ENCODE measurements around the gene DOCK1. TPM values are rescaled to one million over a fixed set of nuclear protein-coding genes. Genes with fewer than 3 reads are reported as not detected.

Gene DOCK1
- total and polyA plus RNA-seq, 2 donors (not counting 1 experiment from before 2014, with no cell fraction given): 20.5 to 91.0 TPM

DNA sequence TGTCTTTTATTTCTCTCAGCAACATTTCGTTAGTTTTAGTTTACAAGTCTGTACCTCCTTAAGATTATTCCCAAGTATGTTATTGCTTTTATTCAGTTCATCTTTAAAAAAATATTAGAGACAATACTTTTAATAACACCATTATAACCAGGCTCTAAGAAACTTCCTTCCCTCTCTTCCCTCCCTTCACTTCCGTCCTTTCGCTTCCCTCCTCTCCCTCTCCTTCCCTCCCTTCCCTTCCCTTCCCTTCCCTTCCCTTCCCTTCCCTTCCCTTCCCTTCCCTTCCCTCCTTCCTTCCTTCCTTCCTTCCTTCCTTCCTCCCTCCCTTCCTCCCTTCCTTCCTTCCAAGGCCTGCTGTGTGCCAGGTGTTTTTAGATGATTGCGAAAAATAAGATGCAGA lies 58.1 kb downstream of the DOCK1 start:
- H4K20me1 ChIP-seq (ENCODE audit: control insufficient read depth, extremely low read depth, insufficient read depth, low read length): no peaks in the 10 kb centered on the region
- no peak overlapping the region for H3K9ac ChIP-seq (ENCODE audit: insufficient read depth, low read length)
- peaks cover 19% of the 10 kb centered on the region for H3K79me2 ChIP-seq (ENCODE audit: control insufficient read depth, insufficient read depth, low read length)
- no peaks in the 10 kb centered on the region for H3K4me1 ChIP-seq (ENCODE audit: control insufficient read depth, extremely low read depth, insufficient read depth, low read length)
- no peaks in the 10 kb centered on the region for H3K27me3 ChIP-seq (ENCODE audit: control insufficient read depth, insufficient read depth, low read length)
- no peak overlapping the region for H2AFZ ChIP-seq (ENCODE audit: low read length)
- H3K4me2 ChIP-seq (ENCODE audit: extremely low read depth, insufficient read depth, low read length): no peak overlapping the region
- no peaks in the 10 kb centered on the region for H3K36me3 ChIP-seq (ENCODE audit: control insufficient read depth, insufficient read depth, low read length)
- no peak overlapping the region for H3K27ac ChIP-seq (ENCODE audit: insufficient read depth, low read length)
- H3K9me3 ChIP-seq (ENCODE audit: control insufficient read depth, insufficient read depth, low read depth, low read length): no peaks in the 10 kb centered on the region
- no peak for DNase-seq (ENCODE audit: low read depth in 2 of 2)
- no peak overlapping the region for H3K4me3 ChIP-seq (replicated peaks in 1 of 4; ENCODE audit: control extremely low read depth in 1 of 4, insufficient read depth in 1 of 4, low read depth in 3 of 4, low read length in 4 of 4)
- TF ChIP-seq EZH2 (IDR thresholded peaks at IDR 0.05; ENCODE audit: low read length, missing control alignments) (no peak), CTCF (conservative IDR thresholded peaks at IDR 0.05 in 1 of 2, IDR thresholded peaks at IDR 0.05 in 1 of 2; ENCODE audit: low read depth in 1 of 2, low read length in 2 of 2) (no peak)

- no peak for TF ChIP-seq CTCF (conservative IDR thresholded peaks at IDR 0.05 in 1 of 2, IDR thresholded peaks at IDR 0.05 in 1 of 2; ENCODE audit: low read depth in 1 of 2, low read length in 2 of 2)
- no peak for TF ChIP-seq EZH2 (IDR thresholded peaks at IDR 0.05; ENCODE audit: low read length, missing control alignments)
- Histone ChIP-seq H3K9ac (ENCODE audit: insufficient read depth, low read length) (no peak overlapping the region), H3K4me3 (replicated peaks in 1 of 4; ENCODE audit: control extremely low read depth in 1 of 4, insufficient read depth in 1 of 4, low read depth in 3 of 4, low read length in 4 of 4) (no peak overlapping the region)
Observed at GRCh38 chr10:126964190-126964589, 59.0 kb downstream of the DOCK1 start.

GRCh38 chr10:126966938-126967337 lies 61.7 kb downstream of the DOCK1 start:
- Histone ChIP-seq H4K20me1 (ENCODE audit: control insufficient read depth, extremely low read depth, insufficient read depth, low read length) (no peaks in the 10 kb centered on the region), H3K36me3 (ENCODE audit: control insufficient read depth, insufficient read depth, low read length) (no peaks in the 10 kb centered on the region), H3K9ac (ENCODE audit: insufficient read depth, low read length) (no peak overlapping the region), H3K79me2 (ENCODE audit: control insufficient read depth, insufficient read depth, low read length) (peaks cover 17% of the 10 kb centered on the region), H3K27me3 (ENCODE audit: control insufficient read depth, insufficient read depth, low read length) (no peaks in the 10 kb centered on the region), H3K4me1 (ENCODE audit: control insufficient read depth, extremely low read depth, insufficient read depth, low read length) (no peaks in the 10 kb centered on the region), H3K27ac (ENCODE audit: insufficient read depth, low read length) (no peak overlapping the region), H3K9me3 (ENCODE audit: control insufficient read depth, insufficient read depth, low read depth, low read length) (no peaks in the 10 kb centered on the region), H2AFZ (ENCODE audit: low read length) (no peak overlapping the region), H3K4me3 (replicated peaks in 1 of 4; ENCODE audit: control extremely low read depth in 1 of 4, insufficient read depth in 1 of 4, low read depth in 3 of 4, low read length in 4 of 4) (no peak overlapping the region), H3K4me2 (ENCODE audit: extremely low read depth, insufficient read depth, low read length) (no peak overlapping the region)
- DNase-seq (ENCODE audit: low read depth in 2 of 2): no peak
- no peak for TF ChIP-seq EZH2 (IDR thresholded peaks at IDR 0.05; ENCODE audit: low read length, missing control alignments)
- no peak for TF ChIP-seq CTCF (conservative IDR thresholded peaks at IDR 0.05 in 1 of 2, IDR thresholded peaks at IDR 0.05 in 1 of 2; ENCODE audit: low read depth in 1 of 2, low read length in 2 of 2)

More at GRCh38 chr10:126964190-126964589, 59.0 kb downstream of the DOCK1 start:
- Histone ChIP-seq H3K27ac (ENCODE audit: insufficient read depth, low read length) (no peak overlapping the region), H3K4me2 (ENCODE audit: extremely low read depth, insufficient read depth, low read length) (no peak overlapping the region), H3K27me3 (ENCODE audit: control insufficient read depth, insufficient read depth, low read length) (no peaks in the 10 kb centered on the region), H3K9me3 (ENCODE audit: control insufficient read depth, insufficient read depth, low read depth, low read length) (no peaks in the 10 kb centered on the region), H3K4me1 (ENCODE audit: control insufficient read depth, extremely low read depth, insufficient read depth, low read length) (no peaks in the 10 kb centered on the region), H2AFZ (ENCODE audit: low read length) (no peak overlapping the region), H4K20me1 (ENCODE audit: control insufficient read depth, extremely low read depth, insufficient read depth, low read length) (no peaks in the 10 kb centered on the region), H3K36me3 (ENCODE audit: control insufficient read depth, insufficient read depth, low read length) (no peaks in the 10 kb centered on the region), H3K79me2 (ENCODE audit: control insufficient read depth, insufficient read depth, low read length) (peaks cover 18% of the 10 kb centered on the region)
- DNase-seq (ENCODE audit: low read depth in 2 of 2): no peak

All from fibroblast of lung (primary cell).